Gastroesophageal sphincter (tissue), 4 donors: Measurements from ENCODE around the gene CDH4. TPM values are rescaled to one million over a fixed set of nuclear protein-coding genes. Genes with fewer than 3 reads are reported as not detected.

Source experiments
- ATAC-seq: fragments of 150-250 bp; one replicate; pipeline ENCODE4 v1.9.1; 2016; ENCODE audit warnings: mild to moderate bottlenecking, moderate library complexity
- H3K27ac ChIP-seq, 4 donors: fragments of 200-600 bp; sonication (generic) in 3 of 4; 1 replicate in 3 of 4; 2 replicates in 1 of 4; pipeline ENCODE4 v1.5.1; 2016 to 2019
- H3K27me3 ChIP-seq: fragments of 200-600 bp; sonication (generic); one replicate; pipeline ENCODE4 v1.5.1; 2019
- H3K36me3 ChIP-seq, 2 donors: fragments of 200-600 bp; sonication (generic); one replicate each; pipeline ENCODE4 v1.5.1; 2019; ENCODE audit warnings: control low read depth in 1 of 2
- H3K4me1 ChIP-seq, 3 donors: fragments of 200-600 bp; sonication (generic); 1 replicate in 2 of 3; 2 replicates in 1 of 3; pipeline ENCODE4 v1.5.1; 2016 to 2019; ENCODE audit warnings: control low read depth in 2 of 3
- H3K4me3 ChIP-seq, 2 donors: fragments of 200-600 bp; sonication (generic); one replicate each; pipeline ENCODE4 v1.5.1; 2019; ENCODE audit warnings: mild to moderate bottlenecking in 1 of 2, moderate library complexity in 1 of 2
- H3K9me3 ChIP-seq, 3 donors: fragments of 200-600 bp; sonication (generic); one replicate each; pipeline ENCODE4 v1.5.1; 2017 to 2019; ENCODE audit warnings: control low read depth in 2 of 3
- EP300 ChIP-seq: sonication (generic); formaldehyde crosslinking; IDR thresholded peaks from one replicate; pipeline ENCODE4 v1.6.1; 2017; ENCODE audit warnings: antibody characterized with exemption, mild to moderate bottlenecking
- POLR2A ChIP-seq, 2 donors: fragments of 450-650 bp; IDR thresholded peaks; one replicate each; pipeline ENCODE4 v1.6.1; 2017; ENCODE audit warnings: antibody characterized with exemption in 2 of 2, mild to moderate bottlenecking in 2 of 2, moderate library complexity in 1 of 2
- POLR2AphosphoS5 ChIP-seq: sonication (generic); formaldehyde crosslinking; IDR thresholded peaks from one replicate; pipeline ENCODE4 v1.6.1; 2017; ENCODE audit warnings: antibody characterized with exemption
- WGBS, 2 donors: methylation state at CpG; one replicate each; pipeline ENCODE4 v1.1.5; 2018; ENCODE audit warnings: low coverage in 1 of 2; 5-methylcytosine and 5-hydroxymethylcytosine counted together
- total RNA-seq, 4 donors: library from RNA; depleted of rRNA; stranded (reverse); fragments of >200 nt; gene quantifications; one replicate each; pipeline ENCODE4 v1.1.0, GENCODE V29; 2016
- TF ChIP-seq, protein P1 (sequence below), 4 experiments: fragments of 200-600 bp in 2 of 4; fragments of 450-650 bp in 2 of 4; sonication (generic) in 1 of 4; IDR thresholded peaks; one replicate each; pipeline ENCODE4 v1.5.1; 2017 to 2019; ENCODE audit warnings: antibody characterized with exemption in 4 of 4, mild to moderate bottlenecking in 2 of 4, moderate library complexity in 2 of 4

Gene CDH4
- total RNA-seq, 4 donors from 2014 or later = under 0.01 to 1.5 (median 0.42) TPM; not detected in 1

DNA sequence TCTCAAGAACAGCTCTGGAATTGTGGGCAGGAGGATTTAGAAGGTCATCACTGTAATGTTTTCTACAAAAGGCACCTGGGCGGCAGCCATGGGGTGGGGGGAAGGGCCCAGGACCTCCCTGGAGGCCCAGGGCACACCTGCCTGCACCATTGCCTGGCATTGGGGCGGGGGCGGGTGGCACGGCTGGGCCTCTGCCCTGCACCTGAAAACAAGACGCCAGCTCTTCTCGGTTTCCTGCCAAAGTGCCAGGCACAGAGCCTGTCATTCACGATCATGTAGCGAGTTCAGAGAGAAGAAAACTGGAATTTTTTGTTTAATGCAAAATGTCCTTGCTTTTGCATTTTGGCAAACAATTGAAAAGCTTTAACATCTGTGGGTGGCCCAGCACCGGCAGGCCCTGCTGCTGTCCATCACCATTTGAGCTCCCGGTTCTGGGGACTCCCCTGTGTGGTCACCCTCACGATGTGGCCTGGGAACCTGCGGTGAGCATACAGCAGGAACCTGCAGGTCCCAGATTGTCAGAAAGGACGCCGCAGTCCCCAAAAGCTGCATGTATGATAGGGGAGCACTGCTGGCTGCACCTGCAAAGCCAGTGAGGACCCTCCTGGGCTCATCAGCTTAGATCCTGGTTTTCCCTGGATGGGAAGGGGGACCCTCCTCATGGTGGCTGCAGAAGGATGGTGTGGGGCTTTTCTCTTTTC is 262.9 kb downstream of the CDH4 start:
- Histone ChIP-seq H3K36me3 (no peaks in the 10 kb centered on the region), H3K27ac (no peak overlapping the region), H3K4me1 (peaks cover 0 to 7% (median 0%) of the 10 kb centered on the region in 3 donors), H3K4me3 (no peak overlapping the region), H3K27me3 (peaks cover 35% of the 10 kb centered on the region), H3K9me3 (no peaks in the 10 kb centered on the region)
- no peak for TF ChIP-seq POLR2AphosphoS5
- WGBS, 2 donors = 72 to 86% methylated on average over 3 to 4 of the region's 14 CpGs
- ATAC-seq = no peak

DNA sequence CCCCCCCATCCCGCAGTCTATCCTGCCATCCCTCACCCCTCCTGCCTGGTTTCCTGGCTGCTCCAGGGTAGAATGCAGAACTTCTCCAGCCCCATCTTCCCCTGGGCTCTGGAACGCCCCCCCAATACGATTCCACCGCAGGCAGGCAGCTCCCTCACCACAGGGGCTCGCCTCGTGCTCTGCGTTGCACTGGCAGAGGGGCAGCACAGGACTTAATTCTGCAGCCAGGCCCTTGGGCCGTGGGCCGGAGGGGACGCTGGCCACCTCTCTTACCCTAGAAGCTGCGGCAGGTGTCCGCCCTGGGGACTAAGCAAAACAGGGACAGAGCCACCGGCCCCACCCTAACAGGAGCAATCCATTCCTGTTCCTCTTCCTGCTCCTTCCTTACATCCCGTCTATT is 263.9 kb downstream of the CDH4 start:
- 57% methylated on average over 4 of the region's 14 CpGs; no CpG with 5 or more reads in 1 of the 2 donors for WGBS, 2 donors
- no peaks in the 10 kb centered on the region for H3K9me3 ChIP-seq
- no peak overlapping the region for H3K4me3 ChIP-seq
- H3K27ac ChIP-seq = no peak overlapping the region
- ATAC-seq = no peak
- peaks cover 0 to 7% (median 0%) of the 10 kb centered on the region in 3 donors for H3K4me1 ChIP-seq
- peaks cover 45% of the 10 kb centered on the region for H3K27me3 ChIP-seq
- TF ChIP-seq, protein P1, sequence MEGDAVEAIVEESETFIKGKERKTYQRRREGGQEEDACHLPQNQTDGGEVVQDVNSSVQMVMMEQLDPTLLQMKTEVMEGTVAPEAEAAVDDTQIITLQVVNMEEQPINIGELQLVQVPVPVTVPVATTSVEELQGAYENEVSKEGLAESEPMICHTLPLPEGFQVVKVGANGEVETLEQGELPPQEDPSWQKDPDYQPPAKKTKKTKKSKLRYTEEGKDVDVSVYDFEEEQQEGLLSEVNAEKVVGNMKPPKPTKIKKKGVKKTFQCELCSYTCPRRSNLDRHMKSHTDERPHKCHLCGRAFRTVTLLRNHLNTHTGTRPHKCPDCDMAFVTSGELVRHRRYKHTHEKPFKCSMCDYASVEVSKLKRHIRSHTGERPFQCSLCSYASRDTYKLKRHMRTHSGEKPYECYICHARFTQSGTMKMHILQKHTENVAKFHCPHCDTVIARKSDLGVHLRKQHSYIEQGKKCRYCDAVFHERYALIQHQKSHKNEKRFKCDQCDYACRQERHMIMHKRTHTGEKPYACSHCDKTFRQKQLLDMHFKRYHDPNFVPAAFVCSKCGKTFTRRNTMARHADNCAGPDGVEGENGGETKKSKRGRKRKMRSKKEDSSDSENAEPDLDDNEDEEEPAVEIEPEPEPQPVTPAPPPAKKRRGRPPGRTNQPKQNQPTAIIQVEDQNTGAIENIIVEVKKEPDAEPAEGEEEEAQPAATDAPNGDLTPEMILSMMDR (IDR thresholded peaks at IDR 0.05) = no peak
- no peak for TF ChIP-seq EP300
- TF ChIP-seq POLR2AphosphoS5 = no peak
- no peak for TF ChIP-seq POLR2A (IDR thresholded peaks at IDR 0.05)
- H3K36me3 ChIP-seq = no peaks in the 10 kb centered on the region

DNA sequence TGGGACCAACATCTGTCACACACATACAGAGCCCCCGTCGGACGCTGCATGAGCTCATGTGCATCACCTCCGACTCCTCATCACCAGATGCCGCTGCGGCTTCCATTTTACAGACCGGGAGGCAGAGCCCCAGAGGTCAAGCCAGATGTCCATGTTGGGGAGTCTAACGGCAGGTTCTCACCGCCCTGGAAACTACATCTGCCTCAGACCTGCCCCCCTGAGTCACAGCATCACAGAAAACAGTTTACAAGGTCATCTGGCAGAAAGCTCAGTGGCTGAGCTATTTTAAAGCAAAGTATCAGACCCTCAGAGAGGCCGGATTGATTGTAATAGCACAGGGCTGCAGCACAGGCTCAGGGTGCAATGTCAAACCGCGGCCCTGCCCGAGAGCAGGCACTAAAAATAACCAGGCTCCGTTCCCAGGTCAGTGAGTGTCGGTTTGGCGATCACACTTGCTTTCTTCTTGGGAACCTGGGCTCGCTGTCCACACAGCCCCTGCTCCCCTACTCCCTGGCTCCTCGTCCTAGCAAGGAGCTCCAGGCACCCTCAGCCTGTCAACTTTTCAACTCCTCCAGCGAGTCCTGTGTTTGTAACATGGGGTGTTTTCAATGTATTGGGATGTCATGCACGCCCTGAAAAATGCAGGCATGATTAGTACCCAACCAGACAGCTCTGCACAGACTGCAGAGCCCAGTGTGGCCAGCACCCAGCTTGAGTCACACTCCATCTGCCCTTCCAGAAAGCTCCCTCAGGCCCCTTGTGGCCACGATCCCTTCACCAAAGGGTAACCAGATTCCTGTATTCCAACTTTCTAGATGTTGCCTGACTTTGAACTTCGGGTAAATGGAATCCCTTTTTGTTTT is 264.5 kb downstream of the CDH4 start:
- H3K27ac ChIP-seq = no peak overlapping the region
- no peak overlapping the region for H3K4me3 ChIP-seq
- WGBS, 2 donors = 27 to 32% methylated on average over 3 to 4 of the region's 22 CpGs
- no peaks in the 10 kb centered on the region for H3K36me3 ChIP-seq
- peaks cover 0 to 7% (median 0%) of the 10 kb centered on the region in 3 donors for H3K4me1 ChIP-seq
- peaks cover 49% of the 10 kb centered on the region for H3K27me3 ChIP-seq
- TF ChIP-seq, protein P1 (IDR thresholded peaks at IDR 0.05) = no peak
- TF ChIP-seq EP300 (no peak), POLR2AphosphoS5 (no peak)
- H3K9me3 ChIP-seq = no peaks in the 10 kb centered on the region
- no peak for ATAC-seq

DNA sequence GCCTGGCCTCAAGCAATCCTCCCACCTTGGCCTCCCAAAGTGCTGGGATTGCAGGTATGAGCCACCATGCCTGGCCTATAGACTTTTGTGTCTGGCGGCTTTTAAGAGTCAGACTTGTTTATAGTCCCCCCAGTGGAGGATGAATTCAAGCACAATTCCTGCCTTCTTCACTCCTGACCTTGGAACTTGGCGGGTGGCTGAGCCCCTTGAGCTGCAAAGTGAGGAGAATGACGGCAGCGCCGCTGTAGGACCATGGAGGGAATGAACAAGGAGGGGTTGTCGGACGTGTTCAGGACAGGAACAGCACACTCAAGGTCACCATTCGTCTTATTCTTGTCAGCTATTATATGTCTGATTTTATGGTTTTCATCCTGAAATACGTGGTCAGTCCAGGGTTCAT is 265.4 kb downstream of the CDH4 start:
- H3K4me1 ChIP-seq = peaks cover 0 to 7% (median 0%) of the 10 kb centered on the region in 3 donors
- H3K27me3 ChIP-seq = peaks cover 58% of the 10 kb centered on the region
- 74 to 79% methylated on average over 8 of the region's 9 CpGs for WGBS, 2 donors
- TF ChIP-seq POLR2AphosphoS5 (no peak), EP300 (no peak), POLR2A (IDR thresholded peaks at IDR 0.05) (no peak)
- TF ChIP-seq, protein P1 (IDR thresholded peaks at IDR 0.05) = no peak
- no peaks in the 10 kb centered on the region for H3K36me3 ChIP-seq
- ATAC-seq = no peak
- no peaks in the 10 kb centered on the region for H3K9me3 ChIP-seq
- no peak overlapping the region for H3K27ac ChIP-seq
- no peak overlapping the region for H3K4me3 ChIP-seq

DNA sequence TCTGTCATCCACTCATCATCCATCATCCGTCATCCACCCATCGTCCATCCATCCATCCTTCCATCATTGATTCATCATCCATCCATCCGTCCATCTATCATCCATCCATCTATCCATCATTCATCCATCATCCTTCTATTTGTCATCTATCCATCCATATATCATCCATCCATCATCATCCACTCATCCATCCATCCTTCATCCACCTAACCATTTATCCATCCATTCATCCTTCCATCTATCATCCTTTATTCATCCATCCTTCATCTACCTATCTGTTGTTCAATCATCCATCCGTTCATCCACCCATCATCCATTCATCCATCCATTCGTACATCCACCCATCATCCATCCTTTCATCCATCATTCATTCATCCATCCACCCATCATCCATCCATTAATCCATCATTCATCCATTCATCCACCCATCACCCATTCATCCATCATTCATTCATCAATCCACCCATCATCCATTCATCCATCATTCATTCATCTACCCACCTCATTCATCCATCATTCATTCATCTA is 266.4 kb downstream of the CDH4 start:
- TF ChIP-seq EP300 = no peak
- TF ChIP-seq POLR2A (IDR thresholded peaks at IDR 0.05) = no peak
- TF ChIP-seq POLR2AphosphoS5 = no peak
- TF ChIP-seq, protein P1 (IDR thresholded peaks at IDR 0.05) = no peak
- Histone ChIP-seq H3K27me3 (peaks cover 68% of the 10 kb centered on the region), H3K27ac (no peak overlapping the region), H3K9me3 (no peaks in the 10 kb centered on the region), H3K4me3 (no peak overlapping the region), H3K36me3 (no peaks in the 10 kb centered on the region), H3K4me1 (peaks cover 0 to 7% (median 0%) of the 10 kb centered on the region in 3 donors)
- no peak for ATAC-seq
- 92 to 94% methylated on average over 5 of the region's 5 CpGs for WGBS, 2 donors
